Hair follicle dermal papilla cell (primary cell): ENCODE data around the gene TRIM37. TPM values are rescaled to one million over a fixed set of nuclear protein-coding genes. Genes with fewer than 3 reads are reported as not detected.
A peak's percentile ranks its signal among the peaks of the same experiment; 100 is the strongest.

Experiments
- small RNA-seq: library from RNA; depleted of rRNA; stranded (forward); fragments of <200 nt; gene quantifications from one replicate; pipeline ENCODE3, GENCODE V24; 2012
- total RNA-seq: library from RNA; depleted of rRNA; stranded (reverse); fragments of >200 nt; gene quantifications from 2 replicates; pipeline ENCODE4 v1.2.3, GENCODE V29; 2012

TRIM37 gene
- total RNA-seq: 34.9 and 39.4 TPM in 2 replicates

GRCh38 chr17:59106463-59107305 lies at the start of gene TRIM37:
TRIM37 (minus strand) TSS chr17:59106880; CDS start chr17:59106461, 419 bp downstream.

GRCh38 chr17:59155439-59156177 lies 48.9 kb upstream of the TRIM37 start, which contains the start of gene PRR11:
PRR11 (plus strand) TSS chr17:59155746; CDS start chr17:59169753, 14,007 bp downstream.

GRCh38 chr17:59154721-59155438 lies 48.2 kb upstream of the TRIM37 start, which contains the start of gene SKA2:
SKA2 (minus strand) TSS chr17:59155186; CDS start chr17:59155163, 23 bp downstream.

Small RNA genes lying within 50 kb of the gene (small RNA-seq; reads per million reads assigned to genes)
- 419 reads per million, percentile 99 among the genes with 10 or more reads in this experiment for gene MIR301A
- gene MIR454: 163 reads per million, percentile 98 among the genes with 10 or more reads in this experiment
- gene RN7SL716P: not detected
- 1.6 reads per million, percentile 38 among the genes with 10 or more reads in this experiment for gene RNU2-58P

Other genes starting within 250 kb of the TRIM37 start
- gene SKA2, start 48.3 kb upstream of the TRIM37 start, total RNA-seq: 36.0 and 51.1 TPM in 2 replicates
- 45.3 and 127 TPM in 2 replicates for gene PRR11, start 48.9 kb upstream of the TRIM37 start, total RNA-seq
- 17.1 and 23.7 TPM in 2 replicates for gene SMG8, start 103.2 kb upstream of the TRIM37 start, total RNA-seq
- 0.97 and 1.2 TPM in 2 replicates for gene GDPD1, start 113.6 kb upstream of the TRIM37 start, total RNA-seq
- gene YPEL2, start 224.8 kb upstream of the TRIM37 start, total RNA-seq: 7.7 and 8.9 TPM in 2 replicates